GM12874 (cell line): ENCODE measurements around the gene OR8G1.

ENCODE experiments used
- TF ChIP-seq, protein P1 (sequence below): IDR thresholded peaks from 2 replicates; pipeline ENCODE4 v1.5.1; 2011; ENCODE audit warnings: low read depth, mild to moderate bottlenecking, control low read depth, low read length, moderate library complexity; ENCODE audit not compliant: insufficient read depth

Gene OR8G1, protein sequence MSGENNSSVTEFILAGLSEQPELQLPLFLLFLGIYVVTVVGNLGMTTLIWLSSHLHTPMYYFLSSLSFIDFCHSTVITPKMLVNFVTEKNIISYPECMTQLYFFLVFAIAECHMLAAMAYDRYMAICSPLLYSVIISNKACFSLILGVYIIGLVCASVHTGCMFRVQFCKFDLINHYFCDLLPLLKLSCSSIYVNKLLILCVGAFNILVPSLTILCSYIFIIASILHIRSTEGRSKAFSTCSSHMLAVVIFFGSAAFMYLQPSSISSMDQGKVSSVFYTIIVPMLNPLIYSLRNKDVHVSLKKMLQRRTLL

DNA sequence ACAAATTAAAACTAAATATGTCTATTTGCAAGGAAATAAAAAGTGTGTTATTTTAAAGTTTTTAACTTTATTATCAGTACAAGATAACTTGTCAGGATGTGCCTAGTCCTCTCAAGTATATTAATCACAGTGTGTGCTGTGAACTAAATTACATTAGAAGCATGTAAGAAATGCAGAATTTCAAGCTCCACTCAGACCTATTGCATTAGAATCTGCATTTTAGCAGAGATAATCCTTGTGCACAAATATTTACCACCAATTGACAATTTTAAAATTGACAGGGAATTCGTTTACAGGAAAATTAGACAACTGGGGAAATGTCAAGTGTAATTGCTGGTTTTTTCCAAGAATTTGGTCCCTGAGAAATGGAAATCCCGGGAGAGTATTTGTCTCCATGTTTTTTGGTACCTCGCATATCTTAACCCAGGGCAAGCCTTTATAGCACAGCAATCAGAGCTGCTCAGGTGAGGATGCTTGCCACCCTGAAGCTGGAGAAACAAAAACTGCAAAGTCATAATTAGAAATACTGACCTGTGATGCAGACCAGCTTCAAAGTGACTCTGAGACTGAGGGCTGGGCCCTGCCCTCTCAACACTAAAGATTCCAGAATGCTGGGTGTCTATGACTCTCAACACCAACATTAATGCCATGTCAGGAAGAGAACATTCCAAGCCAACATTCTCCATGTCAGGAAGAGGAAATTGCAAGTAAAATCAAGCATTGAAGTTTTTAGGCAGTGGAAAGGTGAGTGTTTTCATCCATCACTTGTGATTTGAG, at the start of gene OR8G1:
OR8G1 (plus strand) TSS at position 475 of the 777 bp plus-strand sequence. CDS start 8,581 bp downstream, outside the sequence.
- TF ChIP-seq, protein P1, sequence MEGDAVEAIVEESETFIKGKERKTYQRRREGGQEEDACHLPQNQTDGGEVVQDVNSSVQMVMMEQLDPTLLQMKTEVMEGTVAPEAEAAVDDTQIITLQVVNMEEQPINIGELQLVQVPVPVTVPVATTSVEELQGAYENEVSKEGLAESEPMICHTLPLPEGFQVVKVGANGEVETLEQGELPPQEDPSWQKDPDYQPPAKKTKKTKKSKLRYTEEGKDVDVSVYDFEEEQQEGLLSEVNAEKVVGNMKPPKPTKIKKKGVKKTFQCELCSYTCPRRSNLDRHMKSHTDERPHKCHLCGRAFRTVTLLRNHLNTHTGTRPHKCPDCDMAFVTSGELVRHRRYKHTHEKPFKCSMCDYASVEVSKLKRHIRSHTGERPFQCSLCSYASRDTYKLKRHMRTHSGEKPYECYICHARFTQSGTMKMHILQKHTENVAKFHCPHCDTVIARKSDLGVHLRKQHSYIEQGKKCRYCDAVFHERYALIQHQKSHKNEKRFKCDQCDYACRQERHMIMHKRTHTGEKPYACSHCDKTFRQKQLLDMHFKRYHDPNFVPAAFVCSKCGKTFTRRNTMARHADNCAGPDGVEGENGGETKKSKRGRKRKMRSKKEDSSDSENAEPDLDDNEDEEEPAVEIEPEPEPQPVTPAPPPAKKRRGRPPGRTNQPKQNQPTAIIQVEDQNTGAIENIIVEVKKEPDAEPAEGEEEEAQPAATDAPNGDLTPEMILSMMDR: no peak

DNA sequence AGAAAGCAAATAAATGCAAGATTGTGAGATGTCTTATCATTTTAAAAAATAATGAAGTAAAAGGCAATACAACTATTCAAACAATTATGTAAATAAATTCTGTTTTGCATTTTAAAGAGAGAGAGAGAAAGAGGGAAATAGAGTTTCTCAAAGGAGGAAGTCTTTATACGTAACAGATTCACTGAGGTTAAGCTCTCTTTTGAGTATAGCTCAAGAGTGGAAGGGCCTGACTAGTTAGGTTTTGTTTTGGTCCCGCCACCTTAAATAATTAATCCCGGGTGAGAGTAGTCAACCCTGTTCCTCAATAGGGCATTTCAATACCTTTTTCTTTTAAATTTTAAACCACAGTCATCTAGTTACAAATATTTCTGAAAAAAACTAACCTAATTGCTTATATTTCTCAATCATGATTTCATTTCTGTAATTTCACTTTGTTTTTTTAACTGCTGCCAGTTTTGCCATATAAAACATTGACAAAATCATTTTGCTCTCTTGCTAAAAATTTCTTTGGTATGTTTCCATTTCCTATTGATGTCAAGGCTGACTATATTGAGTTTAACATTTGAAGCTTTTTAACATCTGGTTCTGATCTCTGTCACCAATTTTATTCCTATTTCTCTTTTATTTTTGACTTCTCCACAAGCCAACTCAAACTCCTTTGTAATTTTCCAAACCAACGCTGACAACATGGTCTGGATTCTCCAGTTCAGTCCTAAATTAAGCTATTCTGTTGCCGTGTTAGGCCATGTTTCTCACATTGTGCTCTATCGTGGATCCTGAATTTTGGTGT, 47.5 kb upstream of the OR8G1 start:
- TF ChIP-seq, protein P1: no peak

DNA sequence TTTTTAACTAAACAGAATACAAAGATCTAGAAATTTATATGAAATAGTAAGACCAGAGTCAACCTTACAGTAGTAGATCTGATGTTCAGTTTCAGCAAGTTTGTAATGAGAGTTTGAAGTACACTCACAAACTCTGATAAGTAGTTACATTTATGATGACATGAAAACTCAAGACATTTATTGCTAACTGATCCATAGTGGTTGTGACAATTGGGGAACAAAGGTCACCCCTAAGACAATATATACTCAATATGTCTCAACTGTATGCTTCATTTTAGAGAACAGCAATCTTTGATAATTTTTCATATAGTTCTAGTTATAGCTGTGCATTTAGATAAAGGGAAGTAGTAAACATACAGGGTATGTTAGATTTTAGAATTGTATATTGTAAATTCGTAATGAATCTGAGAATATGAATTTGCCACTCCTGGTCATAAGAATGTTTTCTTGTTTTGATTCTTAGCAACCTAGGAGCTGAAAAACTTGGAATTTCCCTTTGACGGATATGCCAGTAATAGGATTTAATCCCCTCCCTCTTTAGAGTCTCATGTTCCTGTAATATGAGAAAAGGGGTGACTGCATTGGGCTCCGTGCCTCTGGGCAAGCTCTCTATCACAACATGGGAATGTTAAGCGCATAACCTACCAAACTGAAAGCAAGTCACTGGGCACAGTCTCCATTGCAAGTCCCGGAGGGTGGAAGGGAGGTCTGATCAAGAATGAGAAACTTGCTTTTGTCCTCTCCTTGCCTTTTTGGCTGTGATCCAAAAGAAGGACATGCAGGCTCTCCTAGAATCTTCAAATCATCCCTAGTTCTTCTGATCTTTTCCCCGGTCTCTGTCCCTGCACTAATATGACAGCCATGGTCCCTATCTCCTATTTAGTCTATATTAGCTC, 46.4 kb upstream of the OR8G1 start:
- TF ChIP-seq, protein P1: no peak

DNA sequence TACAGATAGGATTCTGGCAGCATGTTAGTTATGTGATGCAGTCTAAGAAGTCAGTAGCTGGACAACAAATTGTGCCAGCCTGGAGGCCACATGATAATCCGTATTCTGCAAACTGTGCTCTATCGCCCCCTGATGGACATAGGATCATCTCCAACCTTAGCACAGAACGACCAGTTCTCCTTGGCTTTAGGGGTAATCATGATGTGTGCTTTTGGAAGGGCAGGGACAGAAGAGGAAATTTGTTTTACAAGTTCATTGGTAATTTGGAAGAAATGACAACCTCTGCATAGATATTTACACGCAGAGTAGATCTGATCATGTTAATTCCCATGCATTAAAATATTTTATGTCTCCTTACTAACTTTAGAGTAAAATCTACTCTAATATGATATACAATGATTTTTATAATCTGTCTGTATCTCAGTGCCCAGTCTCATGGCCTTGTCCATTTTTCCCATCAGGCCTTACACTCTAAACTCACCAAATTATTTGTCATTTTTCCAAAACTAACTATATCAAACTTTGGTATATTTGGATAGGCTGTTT, 45.6 kb upstream of the OR8G1 start:
- TF ChIP-seq, protein P1: peak; percentile 81

DNA sequence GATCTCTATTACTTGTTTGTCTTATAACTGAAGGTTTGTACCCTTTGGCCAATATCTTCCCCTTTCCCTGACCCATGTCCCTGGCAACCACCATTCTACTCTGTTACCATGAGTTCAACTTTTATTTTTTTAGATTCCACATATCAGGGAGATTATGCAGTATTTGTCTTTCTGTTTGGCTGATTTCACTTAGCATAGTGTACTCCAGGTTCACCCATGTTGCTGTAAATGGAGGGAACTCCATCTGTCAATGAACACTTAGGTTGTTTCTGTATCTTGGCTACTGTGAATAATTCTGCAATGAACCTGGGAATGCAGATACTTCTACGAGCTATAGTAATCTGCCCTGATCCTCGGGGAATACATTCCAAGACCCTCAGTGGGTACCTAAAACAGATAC, 42.9 kb upstream of the OR8G1 start:
- TF ChIP-seq, protein P1: no peak

DNA sequence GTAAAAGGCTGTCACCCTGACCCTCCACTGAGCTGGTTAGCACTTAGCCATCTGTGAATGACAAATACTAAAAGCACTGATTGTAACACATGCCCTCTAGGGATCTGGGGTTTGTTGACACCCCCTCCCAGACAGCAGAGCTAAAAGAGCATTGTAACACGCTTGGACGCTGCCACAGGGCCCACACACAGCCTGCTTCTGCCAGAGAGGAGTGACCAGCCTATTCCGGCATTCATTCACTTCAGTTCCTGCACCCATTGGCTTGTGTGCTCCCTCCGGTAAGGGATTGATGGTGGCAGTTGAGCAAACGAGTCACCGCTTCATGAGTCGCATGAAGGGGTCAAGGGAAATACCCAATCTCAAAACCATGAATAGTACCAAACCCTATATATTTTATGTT, 42.0 kb upstream of the OR8G1 start:
- TF ChIP-seq, protein P1: no peak
